Epithelial cell of esophagus (primary cell): ENCODE data around the gene ELF4.

ENCODE experiments used
- DNase-seq: peaks from one replicate; pipeline ENCODE4 v3.0.0; 2010; ENCODE audit warnings: low read depth
- H3K4me3 ChIP-seq: 2 replicates; pipeline ENCODE4 v1.5.1; 2011; ENCODE audit warnings: mild to moderate bottlenecking, low read length, control low read depth
- TF ChIP-seq, protein P1 (sequence below): IDR thresholded peaks from 2 replicates; pipeline ENCODE4 v1.5.1; 2011; ENCODE audit warnings: low read depth, mild to moderate bottlenecking, low read length, control low read depth, inconsistent platforms; ENCODE audit not compliant: insufficient read depth; ENCODE audit errors: missing control alignments

ELF4 gene

DNA sequence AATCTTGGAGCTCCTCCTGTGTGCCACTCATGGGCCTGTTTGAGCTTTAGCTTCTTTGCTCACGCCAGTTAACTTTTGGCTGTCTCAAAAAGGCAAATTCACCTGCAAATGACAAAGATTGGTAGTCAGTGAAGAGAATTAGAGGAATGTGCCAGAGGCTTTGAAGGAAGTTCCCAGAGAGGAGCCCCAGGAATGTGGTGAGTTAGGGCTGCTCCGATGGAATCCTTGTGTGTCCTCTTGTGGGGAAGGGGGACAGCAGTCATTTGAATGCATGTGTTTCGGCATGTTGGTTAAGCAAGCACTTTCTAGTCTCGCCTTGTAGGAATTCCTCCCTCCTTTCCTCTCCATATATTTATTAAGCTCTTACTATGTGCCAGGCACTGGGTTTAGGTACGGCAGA lies 62.9 kb downstream of the ELF4 start:
- DNase-seq, result no peak
- no peak overlapping the region for H3K4me3 ChIP-seq
- TF ChIP-seq, protein P1, sequence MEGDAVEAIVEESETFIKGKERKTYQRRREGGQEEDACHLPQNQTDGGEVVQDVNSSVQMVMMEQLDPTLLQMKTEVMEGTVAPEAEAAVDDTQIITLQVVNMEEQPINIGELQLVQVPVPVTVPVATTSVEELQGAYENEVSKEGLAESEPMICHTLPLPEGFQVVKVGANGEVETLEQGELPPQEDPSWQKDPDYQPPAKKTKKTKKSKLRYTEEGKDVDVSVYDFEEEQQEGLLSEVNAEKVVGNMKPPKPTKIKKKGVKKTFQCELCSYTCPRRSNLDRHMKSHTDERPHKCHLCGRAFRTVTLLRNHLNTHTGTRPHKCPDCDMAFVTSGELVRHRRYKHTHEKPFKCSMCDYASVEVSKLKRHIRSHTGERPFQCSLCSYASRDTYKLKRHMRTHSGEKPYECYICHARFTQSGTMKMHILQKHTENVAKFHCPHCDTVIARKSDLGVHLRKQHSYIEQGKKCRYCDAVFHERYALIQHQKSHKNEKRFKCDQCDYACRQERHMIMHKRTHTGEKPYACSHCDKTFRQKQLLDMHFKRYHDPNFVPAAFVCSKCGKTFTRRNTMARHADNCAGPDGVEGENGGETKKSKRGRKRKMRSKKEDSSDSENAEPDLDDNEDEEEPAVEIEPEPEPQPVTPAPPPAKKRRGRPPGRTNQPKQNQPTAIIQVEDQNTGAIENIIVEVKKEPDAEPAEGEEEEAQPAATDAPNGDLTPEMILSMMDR, result no peak

DNA sequence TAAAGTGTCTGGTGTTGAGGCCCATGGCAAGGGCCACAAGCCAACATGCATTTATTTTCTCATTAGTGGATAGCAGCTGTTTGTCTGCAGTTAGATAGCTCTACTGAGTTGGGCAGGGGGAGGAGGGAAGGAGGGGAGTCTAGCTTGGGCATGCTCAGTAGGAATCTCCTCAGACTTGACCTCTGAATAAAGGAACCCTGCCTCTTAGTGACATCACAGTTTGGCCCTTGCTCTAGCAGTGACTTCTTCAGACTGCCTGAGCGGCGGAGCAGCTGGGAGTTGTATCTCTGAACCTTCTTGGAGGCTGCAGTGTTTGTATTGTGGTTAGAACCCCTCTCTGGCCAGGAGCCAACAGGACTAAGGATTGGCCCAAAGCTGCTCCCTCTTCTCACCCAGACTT lies 70.5 kb downstream of the ELF4 start:
- TF ChIP-seq, protein P1, result no peak
- H3K4me3 ChIP-seq, result no peak overlapping the region
- no peak for DNase-seq

GRCh38 chrX:130034178-130034577 lies 76.1 kb downstream of the ELF4 start:
- H3K4me3 ChIP-seq, result no peak overlapping the region
- no peak for DNase-seq
- TF ChIP-seq, protein P1, result no peak

GRCh38 chrX:130032552-130032951 lies 77.7 kb downstream of the ELF4 start:
- H3K4me3 ChIP-seq, result no peak overlapping the region
- DNase-seq, result no peak
- TF ChIP-seq, protein P1, result no peak

- no peak overlapping the region for H3K4me3 ChIP-seq
- no peak for DNase-seq
- TF ChIP-seq, protein P1, result no peak
Observed at GRCh38 chrX:130030826-130031225, 79.5 kb downstream of the ELF4 start.

- H3K4me3 ChIP-seq, result no peak overlapping the region
- TF ChIP-seq, protein P1, result peak; percentile 74
- DNase-seq, result peak; percentile 53
Observed at GRCh38 chrX:130028196-130028595, 82.1 kb downstream of the ELF4 start.

- no peak overlapping the region for H3K4me3 ChIP-seq
- no peak for DNase-seq
- TF ChIP-seq, protein P1, result no peak
Observed at GRCh38 chrX:130027569-130027968, 82.7 kb downstream of the ELF4 start.
